SK-N-SH treated with all-trans-retinoic acid at 6 μM for 48 hours (cell line): ENCODE measurements around the gene RCCD1.

Source experiments
- ATAC-seq: fragments of 200-7000 bp; cut with Tn5 transposase; 3 replicates; pipeline ENCODE4 v1.9.1; 2020; ENCODE audit warnings: mild to moderate bottlenecking, moderate library complexity
- ARNTL ChIP-seq: fragments of 450-650 bp; formaldehyde crosslinking; IDR thresholded peaks from 2 replicates; pipeline ENCODE4 v1.5.0; 2020; ENCODE audit warnings: low read depth, mild to moderate bottlenecking, moderate library complexity, borderline replicate concordance
- BACH2 ChIP-seq: fragments of 250-450 bp; sonication (Bioruptor Pico); IDR thresholded peaks from 2 replicates; pipeline ENCODE4 v1.9.0; 2021; ENCODE audit warnings: mild to moderate bottlenecking, borderline replicate concordance
- CREB5 ChIP-seq: fragments of 250-450 bp; sonication (Bioruptor Pico); IDR thresholded peaks from 2 replicates; pipeline ENCODE4 v1.5.1; 2020; ENCODE audit warnings: low read depth, mild to moderate bottlenecking, moderate library complexity
- CSDC2 ChIP-seq: fragments of 250-450 bp; sonication (Bioruptor Pico); IDR thresholded peaks from 2 replicates; pipeline ENCODE4 v1.5.0; 2020; ENCODE audit warnings: mild to moderate bottlenecking, moderate library complexity
- CSRNP3 ChIP-seq: fragments of 250-450 bp; sonication (Bioruptor Pico); IDR thresholded peaks from 2 replicates; pipeline ENCODE4 v1.5.1; 2021; ENCODE audit warnings: mild to moderate bottlenecking, moderate library complexity
- ESRRG ChIP-seq: fragments of 250-450 bp; sonication (Bioruptor Pico); IDR thresholded peaks from 2 replicates; pipeline ENCODE4 v1.6.1; 2021; ENCODE audit warnings: mild to moderate bottlenecking
- GLIS3 ChIP-seq: fragments of 250-450 bp; sonication (Bioruptor Pico); IDR thresholded peaks from 2 replicates; pipeline ENCODE4 v1.5.0; 2020; ENCODE audit warnings: mild to moderate bottlenecking, moderate library complexity
- ISL1 ChIP-seq: fragments of 250-450 bp; sonication (Bioruptor Pico); IDR thresholded peaks from 2 replicates; pipeline ENCODE4 v2.1.2; 2022; ENCODE audit warnings: mild to moderate bottlenecking, moderate library complexity
- OSR1 ChIP-seq: fragments of 250-450 bp; sonication (Bioruptor Pico); IDR thresholded peaks from 2 replicates; pipeline ENCODE4 v1.8.0; 2022; ENCODE audit warnings: moderate library complexity, mild to moderate bottlenecking, inconsistent platforms
- PATZ1 ChIP-seq: fragments of 250-450 bp; sonication (Bioruptor Pico); IDR thresholded peaks from 2 replicates; pipeline ENCODE4 v1.8.0; 2020; ENCODE audit warnings: mild to moderate bottlenecking, moderate library complexity, borderline replicate concordance
- PPARA ChIP-seq: fragments of 250-450 bp; sonication (Bioruptor Pico); IDR thresholded peaks from 2 replicates; pipeline ENCODE4 v1.5.0; 2020; ENCODE audit warnings: mild to moderate bottlenecking, borderline replicate concordance
- RARB ChIP-seq: fragments of 250-450 bp; sonication (Bioruptor Pico); IDR thresholded peaks from 2 replicates; pipeline ENCODE4 v1.8.0; 2021; ENCODE audit warnings: mild to moderate bottlenecking, moderate library complexity
- TCF4 ChIP-seq: fragments of 250-450 bp; sonication (Bioruptor Pico); IDR thresholded peaks from 2 replicates; pipeline ENCODE4 v1.8.0; 2021; ENCODE audit warnings: mild to moderate bottlenecking, moderate library complexity, borderline replicate concordance
- TOX ChIP-seq: fragments of 250-450 bp; sonication (Bioruptor Pico); IDR thresholded peaks from 2 replicates; pipeline ENCODE4 v1.8.0; 2021; ENCODE audit warnings: mild to moderate bottlenecking, moderate library complexity, borderline replicate concordance
- ZC3H10 ChIP-seq: fragments of 250-450 bp; sonication (Bioruptor Pico); IDR thresholded peaks from 2 replicates; pipeline ENCODE4 v1.5.1; 2021; ENCODE audit warnings: mild to moderate bottlenecking, moderate library complexity
- ZFP3 ChIP-seq: fragments of 250-450 bp; sonication (Bioruptor Pico); IDR thresholded peaks from 2 replicates; pipeline ENCODE4 v1.5.0; 2020; ENCODE audit warnings: mild to moderate bottlenecking, moderate library complexity
- ZFP30 ChIP-seq: fragments of 450-650 bp; formaldehyde crosslinking; IDR thresholded peaks from 2 replicates; pipeline ENCODE4 v1.5.0; 2022; ENCODE audit warnings: mild to moderate bottlenecking, moderate library complexity
- ZNF565 ChIP-seq: fragments of 450-650 bp; formaldehyde crosslinking; conservative IDR thresholded peaks from 2 replicates; pipeline ENCODE4 v1.5.0; 2020; ENCODE audit warnings: low read depth, mild to moderate bottlenecking, moderate library complexity
- ZNF70 ChIP-seq: fragments of 450-650 bp; formaldehyde crosslinking; IDR thresholded peaks from 2 replicates; pipeline ENCODE4 v1.5.0; 2020; ENCODE audit warnings: mild to moderate bottlenecking, moderate library complexity
- ZNF8 ChIP-seq: fragments of 450-650 bp; formaldehyde crosslinking; IDR thresholded peaks from 2 replicates; pipeline ENCODE4 v1.5.0; 2020; ENCODE audit warnings: mild to moderate bottlenecking, moderate library complexity
- TF ChIP-seq, protein P1 (sequence below): fragments of 250-450 bp; sonication (Bioruptor Pico); IDR thresholded peaks from 2 replicates; pipeline ENCODE4 v1.8.0; 2021; ENCODE audit warnings: low read depth, mild to moderate bottlenecking, moderate library complexity, borderline replicate concordance

Gene RCCD1

GRCh38 chr15:90911906-90912769 lies 42.5 kb upstream of the RCCD1 start:
- TF ChIP-seq PATZ1 (CRISPR knock-in tag) (no peak), TCF4 (CRISPR knock-in tag) (no peak), ZFP30 (no peak), GLIS3 (CRISPR knock-in tag) (no peak), BACH2 (no peak)
- no peak for ATAC-seq

- TF ChIP-seq ISL1 = no peak
- no peak for TF ChIP-seq ZNF70 (CRISPR knock-in tag)
- no peak for TF ChIP-seq BACH2
- TF ChIP-seq GLIS3 (CRISPR knock-in tag) = no peak
- TF ChIP-seq ESRRG (CRISPR knock-in tag) = no peak
- TF ChIP-seq, protein P1, sequence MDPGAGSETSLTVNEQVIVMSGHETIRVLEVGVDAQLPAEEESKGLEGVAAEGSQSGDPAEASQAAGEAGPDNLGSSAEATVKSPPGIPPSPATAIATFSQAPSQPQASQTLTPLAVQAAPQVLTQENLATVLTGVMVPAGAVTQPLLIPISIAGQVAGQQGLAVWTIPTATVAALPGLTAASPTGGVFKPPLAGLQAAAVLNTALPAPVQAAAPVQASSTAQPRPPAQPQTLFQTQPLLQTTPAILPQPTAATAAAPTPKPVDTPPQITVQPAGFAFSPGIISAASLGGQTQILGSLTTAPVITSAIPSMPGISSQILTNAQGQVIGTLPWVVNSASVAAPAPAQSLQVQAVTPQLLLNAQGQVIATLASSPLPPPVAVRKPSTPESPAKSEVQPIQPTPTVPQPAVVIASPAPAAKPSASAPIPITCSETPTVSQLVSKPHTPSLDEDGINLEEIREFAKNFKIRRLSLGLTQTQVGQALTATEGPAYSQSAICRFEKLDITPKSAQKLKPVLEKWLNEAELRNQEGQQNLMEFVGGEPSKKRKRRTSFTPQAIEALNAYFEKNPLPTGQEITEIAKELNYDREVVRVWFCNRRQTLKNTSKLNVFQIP (CRISPR knock-in tag) = no peak
- no peak for TF ChIP-seq CSRNP3 (CRISPR knock-in tag)
- no peak for TF ChIP-seq ARNTL (CRISPR knock-in tag)
- TF ChIP-seq PPARA (CRISPR knock-in tag) = no peak
- no peak for TF ChIP-seq ZNF565 (CRISPR knock-in tag)
- no peak for TF ChIP-seq OSR1 (CRISPR knock-in tag)
- TF ChIP-seq PATZ1 (CRISPR knock-in tag) = no peak
- TF ChIP-seq RARB (CRISPR knock-in tag) = no peak
- no peak for TF ChIP-seq ZFP30
- TF ChIP-seq TCF4 (CRISPR knock-in tag) = no peak
- no peak for TF ChIP-seq TOX (CRISPR knock-in tag)
- no peak for TF ChIP-seq ZNF8
- no peak for TF ChIP-seq CSDC2 (CRISPR knock-in tag)
- no peak for TF ChIP-seq CREB5 (CRISPR knock-in tag)
- TF ChIP-seq, all 23 proteins: peak for 0
- no peak for ATAC-seq
Observed at GRCh38 chr15:90912770-90913075, 42.0 kb upstream of the RCCD1 start.

- no peak for ATAC-seq
Observed at GRCh38 chr15:90913398-90913944, 41.2 kb upstream of the RCCD1 start.

More at GRCh38 chr15:90913398-90913944, 41.2 kb upstream of the RCCD1 start:
- TF ChIP-seq PPARA (CRISPR knock-in tag) (no peak), OSR1 (CRISPR knock-in tag) (no peak), ZNF565 (CRISPR knock-in tag) (no peak), ZFP3 (CRISPR knock-in tag) (no peak), BACH2 (no peak), ZNF70 (CRISPR knock-in tag) (no peak), CSRNP3 (CRISPR knock-in tag) (no peak), ZFP30 (no peak), CSDC2 (CRISPR knock-in tag) (no peak), ZC3H10 (CRISPR knock-in tag) (no peak), CREB5 (CRISPR knock-in tag) (no peak)
- TF ChIP-seq, protein P1 (CRISPR knock-in tag) = no peak
